Endothelial cell of umbilical vein (primary cell): Measurements from ENCODE around the gene KRT38.

ENCODE experiments used
- CTCF ChIP-seq, 2 donors: IDR thresholded peaks; 1 replicate in 1 of 2; 2 replicates in 1 of 2; pipeline ENCODE4 v1.5.1; 2011; ENCODE audit warnings: low read length in 2 of 2, mild to moderate bottlenecking in 2 of 2, moderate library complexity in 2 of 2, control low read depth in 1 of 2, inconsistent platforms in 1 of 2, low read depth in 1 of 2; ENCODE audit not compliant: insufficient read depth in 1 of 2; ENCODE audit errors: extremely low read depth in 1 of 2
- EZH2 ChIP-seq: IDR thresholded peaks from 2 replicates; pipeline ENCODE4 v1.6.1; 2012; ENCODE audit warnings: borderline replicate concordance, low read depth, mild to moderate bottlenecking, moderate library complexity, low read length, inconsistent platforms; ENCODE audit not compliant: severe bottlenecking
- POLR2A ChIP-seq: IDR thresholded peaks from 2 replicates; pipeline ENCODE4 v1.6.1; 2012; ENCODE audit warnings: low read depth, mild to moderate bottlenecking, control low read depth, low read length
- POLR2AphosphoS5 ChIP-seq: IDR thresholded peaks from 2 replicates; pipeline ENCODE4 v1.6.1; 2012; ENCODE audit warnings: low read depth, mild to moderate bottlenecking, control low read depth, low read length, moderate library complexity; ENCODE audit not compliant: insufficient read depth

- TF ChIP-seq POLR2AphosphoS5 (no peak), EZH2 (no peak), POLR2A (no peak), CTCF (IDR thresholded peaks at IDR 0.05; ENCODE audit: extremely low read depth in 1 of 2, insufficient read depth in 1 of 2, low read depth in 1 of 2, low read length in 2 of 2) (no peak)
Measured at GRCh38 chr17:41392278-41392677, 48.5 kb downstream of the KRT38 start.
